ENCODE measurements around the gene SPACDR.
"Not testable (repeated sequence)": the region's sequence is repeated elsewhere in the genome, so short reads cannot be mapped to it uniquely, and the experiment has no call there.

SPACDR gene

GRCh38 chr7:100465299-100465698 is 1.2 kb upstream of the SPACDR start:
- no peak for DNase-seq

GRCh38 chr7:100464791-100465190 is 731 bp upstream of the SPACDR start:
- DNase-seq: no peak

GRCh38 chr7:100457033-100457432 is 7.0 kb downstream of the SPACDR start:
- no peak for DNase-seq

GRCh38 chr7:100456562-100456961 is 7.5 kb downstream of the SPACDR start:
- DNase-seq: no peak

- no peak for DNase-seq
These were observed 8.9 kb downstream of the SPACDR start for GRCh38 chr7:100455206-100455605.

GRCh38 chr7:100453854-100454253 is 10.2 kb downstream of the SPACDR start:
- DNase-seq: not testable (repeated sequence)

- no peak for DNase-seq
These were observed 11.5 kb downstream of the SPACDR start for GRCh38 chr7:100452513-100452912.

- no peak for DNase-seq
These were observed 14.8 kb downstream of the SPACDR start for GRCh38 chr7:100449190-100449795.

GRCh38 chr7:100447363-100447762 is 16.7 kb downstream of the SPACDR start:
- not testable (repeated sequence) for DNase-seq

- DNase-seq: no peak
These were observed 18.0 kb downstream of the SPACDR start for GRCh38 chr7:100446040-100446439.

- DNase-seq: no peak
These were observed 19.5 kb downstream of the SPACDR start for GRCh38 chr7:100444311-100445278.

- no peak for DNase-seq
These were observed 20.8 kb downstream of the SPACDR start for GRCh38 chr7:100443096-100443840.

GRCh38 chr7:100441641-100442535 is 22.2 kb downstream of the SPACDR start:
- no peak for DNase-seq

- DNase-seq: not testable (repeated sequence)
These were observed 24.8 kb downstream of the SPACDR start for GRCh38 chr7:100439244-100439643.

- not testable (repeated sequence) for DNase-seq
These were observed 25.3 kb downstream of the SPACDR start for GRCh38 chr7:100438731-100439130.

GRCh38 chr7:100438172-100438571 is 25.9 kb downstream of the SPACDR start:
- no peak for DNase-seq

- no peak for DNase-seq
These were observed 26.6 kb downstream of the SPACDR start for GRCh38 chr7:100437150-100438100.

- DNase-seq: no peak
These were observed 28.4 kb downstream of the SPACDR start for GRCh38 chr7:100435401-100436304.

GRCh38 chr7:100434297-100435144 is 29.5 kb downstream of the SPACDR start:
- DNase-seq: no peak
